ENCODE measurements around the gene RIPK3. TPM values are rescaled to one million over a fixed set of nuclear protein-coding genes. Genes with fewer than 3 reads are reported as not detected.
A peak's percentile ranks its signal among the peaks of the same experiment; 100 is the strongest.

Gene RIPK3
- total RNA-seq, 2 experiments from 2014 or later, result 26.9 to 28.6 TPM

DNA sequence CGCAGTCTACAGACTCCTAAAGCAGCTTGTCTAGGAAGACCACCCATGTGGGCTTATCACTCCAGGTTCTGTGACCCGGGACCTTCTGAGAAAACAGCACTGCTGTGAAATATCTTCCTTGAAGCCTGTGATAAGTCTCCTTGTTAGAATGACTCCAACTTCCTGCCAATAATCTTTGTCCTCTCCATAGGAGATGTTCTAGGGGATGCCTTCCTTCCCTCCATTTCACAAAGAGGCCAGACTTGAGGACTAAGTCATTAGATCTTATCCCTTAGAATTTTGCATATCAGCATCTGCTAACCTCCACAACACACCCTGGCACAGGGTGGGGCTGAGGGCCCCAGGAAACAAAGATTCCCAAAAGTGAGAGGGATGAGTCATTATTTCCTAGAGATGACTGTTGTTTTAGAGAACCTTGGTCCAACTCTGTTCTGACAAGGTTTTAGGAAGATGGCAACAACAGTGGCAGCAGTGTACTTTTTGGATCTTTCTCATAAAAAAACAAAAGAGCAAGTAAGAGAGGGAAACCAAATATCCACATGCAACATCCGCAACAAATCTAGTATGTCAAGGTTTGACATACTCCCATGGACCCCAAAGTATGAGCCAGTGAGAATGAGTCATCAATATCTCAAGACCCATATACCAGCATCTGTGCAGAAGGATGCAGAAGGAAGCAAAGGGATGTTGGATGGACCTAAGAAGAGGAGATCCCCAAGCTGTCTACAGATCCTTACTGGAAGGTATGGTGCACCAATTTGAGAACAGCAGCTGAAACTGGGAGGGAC, 22.5 kb downstream of the RIPK3 start:
- H3K27me3 Mint-ChIP-seq (ENCODE audit: low read depth), result peaks cover 16% of the 10 kb centered on the region

DNA sequence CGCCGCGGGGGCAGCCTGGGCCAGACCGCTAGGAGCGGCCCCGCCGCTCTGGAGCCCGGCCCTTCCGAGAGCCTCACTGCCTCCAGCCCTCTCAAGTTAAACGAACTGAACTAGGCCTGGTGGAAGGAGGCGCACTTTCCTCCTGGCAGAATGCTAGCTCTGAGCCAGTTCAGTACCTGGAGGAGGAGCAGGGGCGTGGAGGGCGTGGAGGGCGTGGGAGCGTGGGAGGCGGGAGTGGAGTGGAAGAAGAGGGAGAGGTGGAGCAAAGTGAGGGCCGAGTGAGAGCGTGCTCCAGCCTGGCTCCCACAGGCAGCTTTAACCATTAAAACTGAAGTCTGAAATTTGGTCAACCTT, 23.2 kb downstream of the RIPK3 start:
- no peak overlapping the region for H3K4me3 Mint-ChIP-seq
- H3K27ac Mint-ChIP-seq, result no peak overlapping the region
- ChIA-PET CTCF (interaction anchor here (0.7 to 1.3 kb wide), 2 partner anchors 17 to 115 kb away, joined by 3 to 6 read pairs; no protein-coding TSS in a partner anchor), POLR2A (no interaction called here)
- DNase-seq, result no peak
- ATAC-seq, result no peak
- H3K9me3 Mint-ChIP-seq (ENCODE audit: insufficient read depth), result no peaks in the 10 kb centered on the region
- H3K4me1 Mint-ChIP-seq (ENCODE audit: low read depth), result peaks cover 56% of the 10 kb centered on the region
- peaks cover 42% of the 10 kb centered on the region for H3K36me3 Mint-ChIP-seq (ENCODE audit: low read depth)
- peaks cover 16% of the 10 kb centered on the region for H3K27me3 Mint-ChIP-seq (ENCODE audit: low read depth)

More for the DNA sequence above, 22.5 kb downstream of the RIPK3 start:
- Mint-ChIP-seq H3K4me1 (ENCODE audit: low read depth) (peaks cover 49% of the 10 kb centered on the region), H3K9me3 (ENCODE audit: insufficient read depth) (no peaks in the 10 kb centered on the region), H3K36me3 (ENCODE audit: low read depth) (peaks cover 35% of the 10 kb centered on the region), H3K27ac (no peak overlapping the region), H3K4me3 (no peak overlapping the region)
- ChIA-PET CTCF (interaction anchor here (0.7 to 8.9 kb wide), 7 partner anchors 8 to 114 kb away, joined by 3 to 87 read pairs (median 9); partner anchors contain the start of genes ADCY4, CIDEB, LTB4R and LTB4R2), POLR2A (interaction anchor here (1.6 kb wide), 1 partner anchor 15 kb away, joined by 3 read pairs; no protein-coding TSS in a partner anchor)
- ATAC-seq, result no peak
- no peak for DNase-seq

DNA sequence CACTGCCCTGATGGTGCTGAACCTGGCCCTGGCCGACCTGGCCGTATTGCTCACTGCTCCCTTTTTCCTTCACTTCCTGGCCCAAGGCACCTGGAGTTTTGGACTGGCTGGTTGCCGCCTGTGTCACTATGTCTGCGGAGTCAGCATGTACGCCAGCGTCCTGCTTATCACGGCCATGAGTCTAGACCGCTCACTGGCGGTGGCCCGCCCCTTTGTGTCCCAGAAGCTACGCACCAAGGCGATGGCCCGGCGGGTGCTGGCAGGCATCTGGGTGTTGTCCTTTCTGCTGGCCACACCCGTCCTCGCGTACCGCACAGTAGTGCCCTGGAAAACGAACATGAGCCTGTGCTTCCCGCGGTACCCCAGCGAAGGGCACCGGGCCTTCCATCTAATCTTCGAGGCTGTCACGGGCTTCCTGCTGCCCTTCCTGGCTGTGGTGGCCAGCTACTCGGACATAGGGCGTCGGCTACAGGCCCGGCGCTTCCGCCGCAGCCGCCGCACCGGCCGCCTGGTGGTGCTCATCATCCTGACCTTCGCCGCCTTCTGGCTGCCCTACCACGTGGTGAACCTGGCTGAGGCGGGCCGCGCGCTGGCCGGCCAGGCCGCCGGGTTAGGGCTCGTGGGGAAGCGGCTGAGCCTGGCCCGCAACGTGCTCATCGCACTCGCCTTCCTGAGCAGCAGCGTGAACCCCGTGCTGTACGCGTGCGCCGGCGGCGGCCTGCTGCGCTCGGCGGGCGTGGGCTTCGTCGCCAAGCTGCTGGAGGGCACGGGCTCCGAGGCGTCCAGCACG, 23.8 kb downstream of the RIPK3 start:
- CTCF ChIA-PET, result interaction anchor here (1.3 kb wide), 1 partner anchor 17 kb away, joined by 6 read pairs; no protein-coding TSS in a partner anchor
- Mint-ChIP-seq H3K9me3 (ENCODE audit: insufficient read depth) (no peaks in the 10 kb centered on the region), H3K4me1 (ENCODE audit: low read depth) (peaks cover 59% of the 10 kb centered on the region)

DNA sequence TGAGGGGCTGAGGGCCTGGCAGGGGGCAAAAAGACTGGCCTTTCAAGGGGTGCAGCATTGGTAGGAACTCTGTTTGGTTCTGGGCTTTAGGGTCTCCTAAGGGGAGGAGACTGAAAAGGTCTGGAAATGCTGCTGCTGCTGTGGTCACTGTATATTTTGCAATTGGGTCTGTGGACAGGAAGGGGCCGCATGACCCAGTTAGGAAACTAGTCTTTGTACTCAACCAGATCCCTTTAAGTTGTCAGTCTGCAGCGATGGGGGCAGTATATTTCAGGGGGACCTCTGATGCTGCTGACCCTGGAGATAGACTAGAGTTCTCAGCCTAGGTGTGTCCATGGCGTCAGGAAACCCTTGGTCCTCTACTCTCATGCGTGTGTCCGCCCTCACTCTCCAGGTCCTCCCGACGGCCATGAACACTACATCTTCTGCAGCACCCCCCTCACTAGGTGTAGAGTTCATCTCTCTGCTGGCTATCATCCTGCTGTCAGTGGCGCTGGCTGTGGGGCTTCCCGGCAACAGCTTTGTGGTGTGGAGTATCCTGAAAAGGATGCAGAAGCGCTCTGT, 24.5 kb downstream of the RIPK3 start:
- peak overlapping the region; percentile 39 for H3K27ac Mint-ChIP-seq
- H3K4me3 Mint-ChIP-seq, result no peak overlapping the region
- H3K9me3 Mint-ChIP-seq (ENCODE audit: insufficient read depth), result no peaks in the 10 kb centered on the region
- peaks cover 45% of the 10 kb centered on the region for H3K36me3 Mint-ChIP-seq (ENCODE audit: low read depth)
- DNase-seq, result no peak
- no peak for ATAC-seq
- POLR2A ChIA-PET, result no interaction called here
- CTCF ChIA-PET, result interaction anchor here (9.2 kb wide), 1 partner anchor 15 kb away, joined by 142 read pairs; the partner anchor contains the start of gene ADCY4
- H3K4me1 Mint-ChIP-seq (ENCODE audit: low read depth), result peaks cover 61% of the 10 kb centered on the region
- peaks cover 15% of the 10 kb centered on the region for H3K27me3 Mint-ChIP-seq (ENCODE audit: low read depth)

More for the DNA sequence above, 23.8 kb downstream of the RIPK3 start:
- ATAC-seq, result no peak
- Mint-ChIP-seq H3K36me3 (ENCODE audit: low read depth) (peaks cover 42% of the 10 kb centered on the region), H3K27me3 (ENCODE audit: low read depth) (peaks cover 16% of the 10 kb centered on the region), H3K27ac (peak overlapping the region; percentile 36), H3K4me3 (no peak overlapping the region)
- POLR2A ChIA-PET, result no interaction called here
- DNase-seq, result no peak

DNA sequence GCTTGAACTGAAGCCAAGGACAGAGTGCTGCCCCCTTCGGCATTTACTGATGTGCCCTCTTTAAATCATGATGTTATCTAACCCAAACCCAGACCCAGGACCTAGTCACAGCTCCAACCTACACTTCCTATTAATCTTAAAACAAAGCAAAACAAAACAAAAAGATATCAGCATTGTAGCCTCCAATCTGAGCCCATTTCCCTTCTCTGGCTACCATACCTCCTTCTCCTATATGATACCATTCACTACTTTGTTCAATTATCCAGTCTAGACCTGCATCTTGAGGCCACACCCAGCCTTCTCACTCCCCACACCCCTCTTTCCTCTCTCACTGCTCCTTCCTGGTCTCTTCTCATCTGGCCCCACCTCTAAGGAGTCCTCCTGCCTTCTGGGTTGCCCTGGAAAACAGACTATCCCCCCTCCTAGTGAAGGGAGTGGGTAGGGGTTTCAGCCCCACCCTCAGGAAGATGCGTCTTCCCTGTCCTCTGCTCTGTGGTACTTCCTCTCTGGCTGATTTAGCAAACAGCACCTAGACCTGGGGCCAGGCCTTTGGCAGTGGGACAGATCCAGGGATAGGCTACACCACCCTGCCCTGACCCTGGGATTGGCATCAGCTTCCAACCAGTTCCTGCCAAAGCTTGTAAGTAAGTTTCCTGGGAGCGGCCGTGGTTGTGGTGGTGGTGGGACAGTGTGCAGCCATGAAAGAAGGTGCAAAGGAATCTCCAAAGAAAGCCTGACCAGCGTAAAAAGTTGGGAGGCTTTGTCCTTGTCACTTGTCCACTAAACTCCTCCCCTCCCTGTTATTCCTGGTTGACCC, 25.2 kb downstream of the RIPK3 start:
- Mint-ChIP-seq H3K27ac (peak overlapping the region; percentile 94), H3K4me3 (peak overlapping the region; percentile 72), H3K27me3 (ENCODE audit: low read depth) (peaks cover 9% of the 10 kb centered on the region), H3K9me3 (ENCODE audit: insufficient read depth) (no peaks in the 10 kb centered on the region), H3K4me1 (ENCODE audit: low read depth) (peaks cover 69% of the 10 kb centered on the region), H3K36me3 (ENCODE audit: low read depth) (peaks cover 48% of the 10 kb centered on the region)
- ChIA-PET POLR2A (interaction anchor here (1.2 to 4.4 kb wide), 4 partner anchors 14 to 116 kb away, joined by 3 to 23 read pairs (median 5); partner anchors contain the start of genes CBLN3, KHNYN and TINF2), CTCF (interaction anchor here (1.3 to 26.4 kb wide), 5 partner anchors 8 to 116 kb away, joined by 3 to 801 read pairs (median 94); partner anchors contain the start of genes ADCY4, CBLN3, GMPR2 and KHNYN)
- ATAC-seq, result no peak
- no peak for DNase-seq

DNA sequence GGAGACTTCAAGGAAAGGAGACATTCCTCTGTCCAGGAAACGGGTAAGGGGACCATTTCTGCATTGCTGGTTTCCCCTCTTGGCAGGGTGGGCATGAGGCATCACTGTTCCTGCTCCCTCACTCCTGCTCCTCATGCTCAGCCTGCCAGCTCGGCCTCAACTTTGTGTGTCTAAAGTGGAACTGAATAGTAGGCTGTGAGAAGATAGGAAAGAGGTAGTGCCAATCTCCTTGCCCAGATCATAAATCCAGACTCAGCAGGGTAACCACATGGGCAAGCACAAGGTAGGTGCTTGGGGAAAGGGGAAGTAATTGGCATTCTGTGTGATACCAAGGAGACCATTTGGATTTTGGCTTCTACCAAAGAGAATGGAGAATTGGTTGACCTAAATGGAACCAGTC, 25.9 kb downstream of the RIPK3 start:
- H3K27ac Mint-ChIP-seq, result peak overlapping the region; percentile 94

DNA sequence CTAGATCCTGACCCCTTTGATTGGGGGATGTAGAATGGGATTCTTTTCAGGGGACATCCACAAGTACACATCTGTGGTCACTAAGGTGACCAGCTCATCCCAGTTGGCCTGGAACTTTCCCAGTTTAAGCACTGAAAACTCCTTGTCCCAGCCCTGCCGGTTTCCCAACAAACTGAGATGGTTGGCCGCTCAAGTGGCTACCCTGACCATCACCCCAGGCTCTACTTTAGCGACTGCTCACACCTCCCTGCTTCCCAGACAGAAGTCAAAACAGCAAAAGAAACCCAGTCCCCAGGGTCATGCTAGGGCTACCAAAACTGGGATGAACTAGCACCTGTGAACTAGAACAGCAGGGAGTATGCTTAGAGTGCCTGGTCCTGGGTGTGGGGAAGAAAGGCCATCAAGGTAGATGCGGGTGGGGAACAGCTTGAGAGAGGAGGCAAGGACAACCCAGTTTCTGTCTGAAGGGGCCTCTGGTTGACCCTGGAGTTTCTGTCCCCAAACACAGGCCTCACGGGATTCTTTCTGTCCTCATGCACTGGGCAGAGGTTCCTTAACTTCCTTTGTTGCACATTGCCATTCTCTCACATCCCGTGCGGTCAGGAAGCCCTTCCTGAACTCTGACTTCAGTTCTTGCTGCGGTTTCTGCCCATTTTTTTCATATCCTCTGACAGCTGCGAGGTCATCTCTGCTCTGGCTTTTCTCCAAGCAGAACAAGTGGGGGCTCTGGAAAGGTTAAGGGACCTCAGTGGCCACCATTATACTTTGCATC, 26.9 kb downstream of the RIPK3 start:
- H3K4me1 Mint-ChIP-seq (ENCODE audit: low read depth), result peaks cover 83% of the 10 kb centered on the region
- DNase-seq (peak; percentile 72), ATAC-seq (no peak)
- H3K36me3 Mint-ChIP-seq (ENCODE audit: low read depth), result peaks cover 63% of the 10 kb centered on the region
- peaks cover 2% of the 10 kb centered on the region for H3K27me3 Mint-ChIP-seq (ENCODE audit: low read depth)
- ChIA-PET POLR2A (interaction anchor here (0.6 to 4.4 kb wide), 8 partner anchors 10 to 1347 kb away, joined by 3 to 23 read pairs (median 4); partner anchors contain the start of genes CBLN3, DHRS1, KHNYN and NOP9), CTCF (interaction anchor here (0.8 to 26.4 kb wide), 9 partner anchors 9 to 124 kb away, joined by 3 to 801 read pairs (median 87); partner anchors contain the start of genes ADCY4, CBLN3, DHRS1 and GMPR2)
- no peaks in the 10 kb centered on the region for H3K9me3 Mint-ChIP-seq (ENCODE audit: insufficient read depth)
- peak overlapping the region; percentile 72 for H3K4me3 Mint-ChIP-seq
- H3K27ac Mint-ChIP-seq, result peak overlapping the region; percentile 94

More for the DNA sequence above, 25.9 kb downstream of the RIPK3 start:
- Mint-ChIP-seq H3K9me3 (ENCODE audit: insufficient read depth) (no peaks in the 10 kb centered on the region), H3K4me3 (peak overlapping the region; percentile 72), H3K27me3 (ENCODE audit: low read depth) (peaks cover 6% of the 10 kb centered on the region), H3K4me1 (ENCODE audit: low read depth) (peaks cover 75% of the 10 kb centered on the region), H3K36me3 (ENCODE audit: low read depth) (peaks cover 54% of the 10 kb centered on the region)
- ATAC-seq (no peak), DNase-seq (no peak)
- ChIA-PET POLR2A (interaction anchor here (1.2 to 4.4 kb wide), 4 partner anchors 15 to 117 kb away, joined by 3 to 23 read pairs (median 5); partner anchors contain the start of genes CBLN3, KHNYN and TINF2), CTCF (interaction anchor here (0.8 to 26.4 kb wide), 6 partner anchors 9 to 117 kb away, joined by 3 to 801 read pairs (median 50); partner anchors contain the start of genes ADCY4, CBLN3, GMPR2 and KHNYN)

DNA sequence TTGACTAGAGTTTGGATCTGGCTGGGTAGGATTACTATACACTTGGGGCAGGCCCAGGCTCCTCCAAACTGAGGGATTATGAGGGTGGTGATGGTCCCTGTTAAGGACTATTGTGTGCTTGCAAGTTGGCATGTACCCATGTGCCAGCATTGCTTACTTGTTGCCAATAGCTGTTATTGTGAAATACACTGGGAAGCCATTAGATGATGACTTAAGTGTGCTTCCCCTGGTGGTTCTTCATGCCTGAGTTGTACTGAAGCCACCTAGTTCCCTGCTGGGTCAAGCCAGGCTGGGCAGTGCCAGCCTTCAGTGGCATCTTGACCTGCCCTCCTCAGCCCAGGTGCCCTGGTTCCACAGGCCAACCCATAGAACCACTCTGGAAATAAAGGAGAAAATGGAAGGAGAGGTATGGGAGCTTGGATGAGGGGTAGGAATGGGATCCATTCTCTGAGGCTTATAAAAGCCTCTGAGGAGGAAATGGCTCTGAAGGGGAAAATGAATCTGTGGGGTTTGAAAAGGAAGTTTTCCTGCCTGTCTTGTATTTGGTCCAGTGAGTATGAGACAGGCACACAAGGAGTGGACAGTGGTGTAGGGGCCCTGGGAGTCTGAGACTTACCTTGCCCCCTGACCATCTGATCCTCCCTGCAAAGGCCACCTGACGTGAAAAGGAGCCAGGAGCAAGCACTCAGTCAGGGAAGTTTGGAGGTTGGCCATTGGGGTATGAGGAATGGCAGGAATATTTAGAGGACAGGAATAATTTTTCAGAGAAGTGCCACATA, 27.8 kb downstream of the RIPK3 start:
- ATAC-seq, result no peak
- H3K36me3 Mint-ChIP-seq (ENCODE audit: low read depth), result peaks cover 65% of the 10 kb centered on the region
- peaks cover 85% of the 10 kb centered on the region for H3K4me1 Mint-ChIP-seq (ENCODE audit: low read depth)
- DNase-seq, result no peak
- no peaks in the 10 kb centered on the region for H3K27me3 Mint-ChIP-seq (ENCODE audit: low read depth)
- POLR2A ChIA-PET, result interaction anchor here (0.6 to 4.4 kb wide), 9 partner anchors 9 to 231 kb away, joined by 3 to 23 read pairs (median 4); partner anchors contain the start of genes CBLN3, DHRS1, KHNYN and NOP9
- no peaks in the 10 kb centered on the region for H3K9me3 Mint-ChIP-seq (ENCODE audit: insufficient read depth)
- CTCF ChIA-PET, result interaction anchor here (0.9 to 26.4 kb wide), 10 partner anchors 10 to 175 kb away, joined by 3 to 801 read pairs (median 72); partner anchors contain the start of genes ADCY4, CBLN3, DHRS1 and GMPR2
- H3K4me3 Mint-ChIP-seq, result peak overlapping the region; percentile 72
- H3K27ac Mint-ChIP-seq, result peak overlapping the region; percentile 94
